Measurements from ENCODE around the gene LDB3.

Gene LDB3

GRCh38 chr10:86653987-86654386 is 14.3 kb upstream of the LDB3 start:
- H3K4me3 ChIP-seq (ENCODE audit: low read length), result no peak overlapping the region
- no peaks in the 10 kb centered on the region for H3K9me2 ChIP-seq (replicated peaks; ENCODE audit: insufficient read depth, low read length)
- H3K4me1 ChIP-seq (ENCODE audit: low read length), result no peaks in the 10 kb centered on the region
- H3K4me2 ChIP-seq (ENCODE audit: low read depth, low read length), result no peak overlapping the region
- no peaks in the 10 kb centered on the region for H3F3A ChIP-seq (ENCODE audit: insufficient read depth, low read length)
- peaks cover 31% of the 10 kb centered on the region for H3K27me3 ChIP-seq (replicated peaks; ENCODE audit: insufficient read depth, low read length)
- no peak for DNase-seq
- no peaks in the 10 kb centered on the region for H3K36me3 ChIP-seq (replicated peaks; ENCODE audit: insufficient read depth, low read length)
- H3K27ac ChIP-seq (ENCODE audit: low read length), result no peak overlapping the region
- H3K9ac ChIP-seq (ENCODE audit: low read length), result no peak overlapping the region
- no peak for TF ChIP-seq EZH2 (optimal IDR thresholded peaks at IDR 0.05; ENCODE audit: low read depth, low read length)
- TF ChIP-seq, protein P1, sequence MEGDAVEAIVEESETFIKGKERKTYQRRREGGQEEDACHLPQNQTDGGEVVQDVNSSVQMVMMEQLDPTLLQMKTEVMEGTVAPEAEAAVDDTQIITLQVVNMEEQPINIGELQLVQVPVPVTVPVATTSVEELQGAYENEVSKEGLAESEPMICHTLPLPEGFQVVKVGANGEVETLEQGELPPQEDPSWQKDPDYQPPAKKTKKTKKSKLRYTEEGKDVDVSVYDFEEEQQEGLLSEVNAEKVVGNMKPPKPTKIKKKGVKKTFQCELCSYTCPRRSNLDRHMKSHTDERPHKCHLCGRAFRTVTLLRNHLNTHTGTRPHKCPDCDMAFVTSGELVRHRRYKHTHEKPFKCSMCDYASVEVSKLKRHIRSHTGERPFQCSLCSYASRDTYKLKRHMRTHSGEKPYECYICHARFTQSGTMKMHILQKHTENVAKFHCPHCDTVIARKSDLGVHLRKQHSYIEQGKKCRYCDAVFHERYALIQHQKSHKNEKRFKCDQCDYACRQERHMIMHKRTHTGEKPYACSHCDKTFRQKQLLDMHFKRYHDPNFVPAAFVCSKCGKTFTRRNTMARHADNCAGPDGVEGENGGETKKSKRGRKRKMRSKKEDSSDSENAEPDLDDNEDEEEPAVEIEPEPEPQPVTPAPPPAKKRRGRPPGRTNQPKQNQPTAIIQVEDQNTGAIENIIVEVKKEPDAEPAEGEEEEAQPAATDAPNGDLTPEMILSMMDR (IDR thresholded peaks at IDR 0.05; ENCODE audit: low read length), result no peak
- TF ChIP-seq EZH2phosphoT487 (IDR thresholded peaks at IDR 0.05; ENCODE audit: low read length), result no peak
- no peaks in the 10 kb centered on the region for H4K20me1 ChIP-seq (ENCODE audit: insufficient read depth, low read length)
- no peak overlapping the region for H2AFZ ChIP-seq (ENCODE audit: low read length)
- no peaks in the 10 kb centered on the region for H3K9me3 ChIP-seq (replicated peaks; ENCODE audit: insufficient read depth, low read length)
- no peaks in the 10 kb centered on the region for H3K79me2 ChIP-seq (ENCODE audit: low read length)

DNA sequence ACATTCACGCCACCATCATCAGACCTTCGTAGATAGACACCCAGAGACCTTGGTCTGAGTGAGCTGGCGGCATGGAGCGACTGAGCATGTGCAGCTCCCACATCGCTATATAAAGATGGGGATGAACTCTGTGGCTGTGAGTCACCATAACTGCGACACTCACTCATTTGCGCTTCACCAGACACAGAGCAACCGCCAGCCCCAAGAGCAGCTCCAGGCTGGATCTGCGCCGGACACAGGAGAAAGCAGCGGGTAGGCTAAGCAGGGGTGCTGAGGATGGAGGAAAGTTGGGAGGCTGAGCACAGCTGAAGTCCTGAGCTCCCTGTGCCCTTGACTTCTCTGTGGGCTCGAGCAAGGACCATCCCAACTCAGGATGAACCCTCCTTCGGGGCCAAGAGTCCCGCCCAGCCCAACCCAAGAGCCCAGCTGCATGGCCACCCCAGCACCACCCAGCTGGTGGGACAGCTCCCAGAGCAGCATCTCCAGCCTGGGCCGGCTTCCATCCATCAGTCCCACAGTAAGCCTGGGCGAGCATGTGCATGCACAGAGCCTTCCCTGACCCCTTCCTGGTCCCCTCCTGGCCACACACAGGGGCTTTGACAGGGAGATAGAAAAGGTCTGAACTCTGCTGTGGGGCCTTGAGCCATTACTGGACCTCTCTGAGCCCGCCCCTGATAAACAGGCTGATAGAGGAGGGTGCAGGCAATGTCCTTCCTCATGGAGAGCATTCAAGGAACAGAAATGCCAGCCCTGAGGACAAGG is 13.7 kb upstream of the LDB3 start, which contains the start of gene OPN4:
OPN4 (plus strand) TSS at position 137 of the 762 bp plus-strand sequence; CDS start at position 374, 237 bp downstream.
- Histone ChIP-seq H3K9me2 (replicated peaks; ENCODE audit: insufficient read depth, low read length) (no peaks in the 10 kb centered on the region), H3K9ac (ENCODE audit: low read length) (no peak within 1 kb of the TSS), H3F3A (ENCODE audit: insufficient read depth, low read length) (no peaks in the 10 kb centered on the region), H3K4me2 (ENCODE audit: low read depth, low read length) (no peak within 1 kb of the TSS), H3K9me3 (replicated peaks; ENCODE audit: insufficient read depth, low read length) (no peaks in the 10 kb centered on the region), H2AFZ (ENCODE audit: low read length) (no peak within 1 kb of the TSS), H3K4me3 (ENCODE audit: low read length) (no peak within 1 kb of the TSS), H4K20me1 (ENCODE audit: insufficient read depth, low read length) (no peaks in the 10 kb centered on the region), H3K27me3 (replicated peaks; ENCODE audit: insufficient read depth, low read length) (peaks cover 36% of the 10 kb centered on the region), H3K27ac (ENCODE audit: low read length) (no peak within 1 kb of the TSS), H3K4me1 (ENCODE audit: low read length) (no peaks in the 10 kb centered on the region), H3K36me3 (replicated peaks; ENCODE audit: insufficient read depth, low read length) (no peaks in the 10 kb centered on the region), H3K79me2 (ENCODE audit: low read length) (no peaks in the 10 kb centered on the region)
- DNase-seq, result no peak
- TF ChIP-seq EZH2 (optimal IDR thresholded peaks at IDR 0.05; ENCODE audit: low read depth, low read length), result no peak
- no peak for TF ChIP-seq EZH2phosphoT487 (IDR thresholded peaks at IDR 0.05; ENCODE audit: low read length)
- TF ChIP-seq, protein P1 (IDR thresholded peaks at IDR 0.05; ENCODE audit: low read length), result no peak

GRCh38 chr10:86655173-86655540 is 13.2 kb upstream of the LDB3 start:
- Histone ChIP-seq H3F3A (ENCODE audit: insufficient read depth, low read length) (no peaks in the 10 kb centered on the region), H3K4me1 (ENCODE audit: low read length) (no peaks in the 10 kb centered on the region), H3K9me2 (replicated peaks; ENCODE audit: insufficient read depth, low read length) (no peaks in the 10 kb centered on the region), H3K27me3 (replicated peaks; ENCODE audit: insufficient read depth, low read length) (peaks cover 36% of the 10 kb centered on the region), H3K9me3 (replicated peaks; ENCODE audit: insufficient read depth, low read length) (no peaks in the 10 kb centered on the region), H3K4me2 (ENCODE audit: low read depth, low read length) (no peak overlapping the region), H3K79me2 (ENCODE audit: low read length) (no peaks in the 10 kb centered on the region), H3K9ac (ENCODE audit: low read length) (no peak overlapping the region), H3K27ac (ENCODE audit: low read length) (no peak overlapping the region), H4K20me1 (ENCODE audit: insufficient read depth, low read length) (no peaks in the 10 kb centered on the region), H2AFZ (ENCODE audit: low read length) (no peak overlapping the region), H3K4me3 (ENCODE audit: low read length) (no peak overlapping the region), H3K36me3 (replicated peaks; ENCODE audit: insufficient read depth, low read length) (no peaks in the 10 kb centered on the region)
- DNase-seq, result no peak
- TF ChIP-seq EZH2 (optimal IDR thresholded peaks at IDR 0.05; ENCODE audit: low read depth, low read length) (no peak), EZH2phosphoT487 (IDR thresholded peaks at IDR 0.05; ENCODE audit: low read length) (no peak)
- TF ChIP-seq, protein P1 (IDR thresholded peaks at IDR 0.05; ENCODE audit: low read length), result no peak
